Activated naive CD8-positive, alpha-beta T cell (primary cell): ENCODE results near the gene KRTAP10-5.
"Not testable (repeated sequence)": the region's sequence is repeated elsewhere in the genome, so short reads cannot be mapped to it uniquely, and the experiment has no call there.

Experiments
- H3K27ac Mint-ChIP-seq: one replicate; pipeline ENCODE4 v1.8.0; 2021; ENCODE audit warnings: mixed read lengths
- H3K27me3 Mint-ChIP-seq: one replicate; pipeline ENCODE4 v1.8.0; 2021; ENCODE audit warnings: mixed read lengths
- H3K36me3 Mint-ChIP-seq: one replicate; pipeline ENCODE4 v1.8.0; 2021; ENCODE audit warnings: mixed read lengths
- H3K4me1 Mint-ChIP-seq: one replicate; pipeline ENCODE4 v1.8.0; 2021; ENCODE audit warnings: low read depth, mixed read lengths
- H3K4me3 Mint-ChIP-seq: one replicate; pipeline ENCODE4 v1.8.0; 2021; ENCODE audit warnings: mild to moderate bottlenecking, mixed read lengths
- H3K9me3 Mint-ChIP-seq: one replicate; pipeline ENCODE4 v1.8.0; 2021; ENCODE audit warnings: low read depth, mixed read lengths

KRTAP10-5 gene

DNA sequence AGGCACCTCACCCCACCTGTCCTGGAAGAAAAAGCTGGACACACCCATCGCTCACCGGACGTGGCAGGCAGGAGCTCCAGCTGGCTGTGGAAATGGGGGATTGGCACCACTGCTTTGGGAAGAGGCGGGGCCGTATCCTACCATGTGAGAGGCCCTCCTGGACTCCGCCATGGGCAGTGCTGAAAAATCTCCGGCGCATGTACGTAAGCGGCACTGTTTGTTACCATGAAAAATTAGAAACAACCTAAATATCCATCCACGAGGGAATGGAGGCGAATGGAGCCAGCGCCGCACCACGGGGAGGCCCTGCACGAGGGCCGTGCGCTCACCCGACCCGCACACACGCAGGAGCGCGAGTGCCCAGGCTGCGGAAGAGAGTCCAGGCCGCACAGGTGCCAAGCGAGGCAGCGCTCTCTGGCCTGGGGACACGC lies 34.6 kb upstream of the KRTAP10-5 start:
- no peaks in the 10 kb centered on the region for H3K27me3 Mint-ChIP-seq
- H3K27ac Mint-ChIP-seq, result no peak overlapping the region
- no peak overlapping the region for H3K4me3 Mint-ChIP-seq
- H3K4me1 Mint-ChIP-seq, result peaks cover 50% of the 10 kb centered on the region
- H3K9me3 Mint-ChIP-seq, result peaks cover 11% of the 10 kb centered on the region
- peaks cover 13% of the 10 kb centered on the region for H3K36me3 Mint-ChIP-seq

DNA sequence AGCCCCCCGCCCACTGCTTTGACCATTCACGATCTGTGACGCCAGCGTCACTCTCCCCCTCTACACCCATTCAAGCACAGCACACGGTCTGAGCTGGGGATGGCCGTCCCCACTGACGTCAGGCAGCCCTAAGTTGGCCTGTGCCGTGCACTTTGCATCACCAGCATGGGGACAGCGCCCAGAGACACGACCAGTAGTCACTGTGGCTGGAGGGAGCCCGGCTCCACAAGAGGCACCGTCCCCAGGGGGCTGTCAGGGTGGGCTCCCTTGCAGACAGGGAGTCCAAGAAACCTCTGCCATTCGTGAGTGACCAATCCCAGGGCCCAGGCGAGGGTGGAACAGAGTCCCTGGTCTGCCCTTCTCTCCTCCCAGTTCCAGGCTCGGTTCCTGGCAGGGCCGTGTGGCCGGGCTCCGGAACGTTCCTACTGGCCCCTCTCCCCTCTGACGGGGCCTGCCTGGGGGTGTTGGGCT lies 33.8 kb upstream of the KRTAP10-5 start:
- H3K27me3 Mint-ChIP-seq, result no peaks in the 10 kb centered on the region
- H3K9me3 Mint-ChIP-seq, result peaks cover 11% of the 10 kb centered on the region
- peaks cover 42% of the 10 kb centered on the region for H3K4me1 Mint-ChIP-seq
- H3K36me3 Mint-ChIP-seq, result peaks cover 12% of the 10 kb centered on the region
- no peak overlapping the region for H3K27ac Mint-ChIP-seq
- no peak overlapping the region for H3K4me3 Mint-ChIP-seq

DNA sequence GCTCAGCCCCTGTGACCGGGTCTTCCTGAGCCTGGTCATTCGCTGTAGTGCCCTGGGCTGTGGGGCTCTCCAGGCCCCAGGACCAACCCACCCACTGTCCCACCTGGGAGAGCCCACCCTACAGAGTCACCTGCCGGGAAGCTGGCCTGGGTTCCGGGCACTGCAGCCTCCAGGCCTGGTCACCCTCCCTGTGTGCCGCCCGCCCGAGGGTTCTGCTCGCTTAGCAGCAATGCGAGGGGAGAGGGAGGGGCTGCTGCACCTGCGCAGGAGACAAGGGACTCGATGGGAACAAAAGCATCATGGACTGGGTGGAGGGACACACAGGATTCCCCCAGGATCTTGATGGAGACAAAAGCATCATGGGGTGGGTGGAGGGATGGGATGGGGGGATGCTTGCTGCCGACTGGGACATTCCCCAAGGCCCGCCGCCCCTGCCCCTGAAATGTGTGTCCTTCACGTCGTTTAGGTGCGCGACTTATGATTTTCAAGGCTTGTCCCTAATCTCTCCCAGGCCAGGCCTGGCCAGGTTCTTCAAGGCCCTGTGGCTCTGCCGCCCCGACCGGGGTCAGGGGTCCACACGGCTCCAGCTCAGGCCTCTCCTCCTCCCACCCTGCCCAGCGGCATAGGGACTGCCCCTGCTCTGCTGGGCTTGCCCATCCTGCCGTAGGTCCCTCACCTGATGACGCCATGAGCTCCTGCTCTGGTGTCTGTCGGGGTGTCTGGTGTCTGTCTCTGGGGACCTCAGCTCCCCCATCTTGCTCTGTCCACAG lies 33.2 kb upstream of the KRTAP10-5 start:
- Mint-ChIP-seq H3K9me3 (peaks cover 13% of the 10 kb centered on the region), H3K27ac (no peak overlapping the region), H3K4me3 (no peak overlapping the region), H3K36me3 (peaks cover 14% of the 10 kb centered on the region), H3K27me3 (no peaks in the 10 kb centered on the region), H3K4me1 (peaks cover 36% of the 10 kb centered on the region)

DNA sequence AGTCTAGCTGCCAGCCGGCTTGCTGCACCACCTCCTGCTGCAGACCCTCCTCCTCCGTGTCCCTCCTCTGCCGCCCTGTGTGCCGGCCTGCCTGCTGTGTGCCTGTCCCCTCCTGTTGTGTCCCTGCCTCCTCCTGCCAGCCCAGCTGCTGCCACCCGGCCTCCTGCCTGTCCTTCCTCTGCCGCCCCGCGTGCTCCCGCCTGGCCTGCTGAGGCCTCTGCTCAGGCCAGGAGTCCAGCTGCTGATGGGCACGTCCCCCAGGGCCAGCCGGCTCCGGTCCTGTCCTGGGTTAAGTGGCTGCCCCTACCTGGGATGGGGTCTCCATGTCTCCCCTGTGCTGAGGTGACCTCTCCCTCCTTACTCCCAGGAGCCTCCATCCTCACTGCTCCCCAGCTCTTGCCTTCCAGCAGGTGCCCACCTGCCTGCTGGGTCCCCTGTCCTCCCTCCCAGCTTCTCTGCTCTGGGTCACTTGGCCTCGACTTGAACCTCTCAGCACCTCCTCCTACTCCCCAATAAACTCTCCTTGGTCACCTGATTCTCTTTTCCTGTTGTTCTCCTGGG lies 32.3 kb upstream of the KRTAP10-5 start:
- Mint-ChIP-seq H3K9me3 (peaks cover 13% of the 10 kb centered on the region), H3K27ac (no peak overlapping the region), H3K4me3 (no peak overlapping the region), H3K27me3 (no peaks in the 10 kb centered on the region), H3K36me3 (peaks cover 14% of the 10 kb centered on the region), H3K4me1 (peaks cover 27% of the 10 kb centered on the region)

DNA sequence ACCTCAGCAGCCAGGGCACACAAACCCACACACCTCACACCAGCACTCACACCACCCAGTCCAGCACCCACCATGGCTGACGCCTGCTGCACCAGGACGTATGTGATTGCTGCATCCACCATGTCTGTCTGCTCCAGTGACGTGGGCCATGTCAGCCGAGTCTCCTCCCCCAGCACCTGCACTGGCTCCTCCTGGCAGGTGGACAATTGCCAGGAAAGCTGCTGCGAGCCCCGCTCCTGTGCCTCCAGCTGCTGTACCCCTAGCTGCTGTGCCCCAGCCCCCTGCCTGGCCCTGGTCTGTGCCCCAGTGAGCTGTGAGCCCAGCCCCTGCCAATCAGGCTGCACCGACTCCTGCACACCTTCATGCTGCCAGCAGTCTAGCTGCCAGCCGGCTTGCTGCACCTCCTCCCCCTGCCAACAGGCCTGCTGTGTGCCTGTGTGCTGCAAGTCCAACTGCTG lies 31.7 kb upstream of the KRTAP10-5 start, which contains the start of gene KRTAP10-8:
Gene KRTAP10-8 (plus strand): TSS at position 51 of the 458 bp plus-strand sequence. CDS start 22 bp downstream, at position 73.
- Mint-ChIP-seq H3K27me3 (no peaks in the 10 kb centered on the region), H3K27ac (no peak within 1 kb of the TSS), H3K4me1 (peaks cover 21% of the 10 kb centered on the region), H3K9me3 (peaks cover 13% of the 10 kb centered on the region), H3K4me3 (no peak within 1 kb of the TSS), H3K36me3 (peaks cover 14% of the 10 kb centered on the region)

DNA sequence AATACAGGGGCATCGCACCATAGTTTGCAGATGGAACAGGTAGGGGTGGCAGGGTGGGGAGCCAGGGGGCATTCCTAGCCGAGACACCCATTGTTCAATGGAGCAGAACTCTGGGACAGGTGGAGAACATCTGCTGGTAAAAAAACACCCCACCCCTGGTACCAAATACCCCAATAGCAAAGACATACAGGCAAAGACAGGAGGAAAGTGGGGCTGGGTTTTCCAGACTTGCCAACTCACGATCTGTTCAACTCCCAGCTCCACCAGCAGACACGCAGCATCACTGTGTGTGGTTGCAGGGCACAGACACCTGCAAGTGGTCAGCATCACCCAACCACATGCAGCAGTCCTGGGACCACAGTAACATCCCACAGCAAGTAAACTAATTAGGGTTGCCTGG lies 31.1 kb upstream of the KRTAP10-5 start:
- Mint-ChIP-seq H3K4me1 (peaks cover 16% of the 10 kb centered on the region), H3K27me3 (no peaks in the 10 kb centered on the region), H3K27ac (no peak overlapping the region), H3K36me3 (peaks cover 14% of the 10 kb centered on the region), H3K4me3 (no peak overlapping the region), H3K9me3 (peaks cover 13% of the 10 kb centered on the region)

DNA sequence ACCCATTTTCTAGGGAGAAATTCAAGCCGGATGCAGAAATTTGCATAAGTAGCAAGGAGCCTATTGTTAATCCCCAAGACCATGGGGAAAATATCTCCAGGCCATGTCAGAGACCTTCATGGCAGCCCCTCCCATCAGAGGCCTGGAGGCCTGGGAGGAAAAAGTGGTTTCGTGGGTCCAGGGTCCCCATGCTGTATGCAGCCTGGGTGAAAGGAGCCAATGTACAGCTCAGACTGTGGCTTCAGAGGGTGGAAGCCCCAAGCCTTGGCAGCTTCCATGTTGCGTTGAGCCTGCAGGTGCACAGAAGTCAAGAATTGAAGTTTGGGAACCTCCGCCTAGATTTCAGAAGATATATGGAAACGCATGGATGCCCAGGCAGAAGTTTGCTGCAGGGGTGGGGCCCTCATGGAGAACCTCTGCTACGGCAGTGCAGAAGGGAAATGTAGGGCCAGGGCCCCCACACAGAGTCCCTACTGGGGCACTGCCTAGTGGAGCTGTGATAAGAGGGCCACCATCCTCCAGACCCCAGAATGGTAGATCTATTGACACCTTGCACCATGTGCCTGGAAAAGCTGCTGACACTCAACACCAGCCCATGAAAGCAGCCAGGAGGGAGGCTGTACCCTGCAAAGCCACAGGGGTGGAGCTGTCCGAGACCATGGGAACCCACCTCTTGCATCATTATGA lies 29.9 kb upstream of the KRTAP10-5 start:
- H3K4me1 Mint-ChIP-seq, H3K4me3 Mint-ChIP-seq, H3K27me3 Mint-ChIP-seq, H3K27ac Mint-ChIP-seq: not testable (repeated sequence)
- peaks cover 13% of the 10 kb centered on the region for H3K9me3 Mint-ChIP-seq
- peaks cover 14% of the 10 kb centered on the region for H3K36me3 Mint-ChIP-seq

DNA sequence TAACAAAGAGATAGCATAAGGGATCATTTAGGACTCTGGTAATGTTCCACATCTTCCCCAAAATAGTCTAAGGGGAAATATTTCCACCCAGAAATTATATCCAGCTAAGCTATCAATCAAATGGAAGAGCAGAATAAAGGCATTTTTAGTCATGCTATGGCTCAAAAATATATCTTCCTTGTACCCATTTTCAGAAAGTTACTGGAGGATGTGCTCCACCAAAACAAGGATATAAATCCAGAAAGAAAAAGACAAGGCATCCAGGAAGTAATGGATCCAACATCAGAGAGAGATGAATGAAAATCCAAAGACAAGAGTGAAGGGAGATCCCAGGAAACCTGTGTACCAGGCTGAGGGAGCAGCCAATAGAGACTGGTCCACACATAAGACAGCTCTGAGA lies 28.8 kb upstream of the KRTAP10-5 start:
- Mint-ChIP-seq H3K9me3 (peaks cover 13% of the 10 kb centered on the region), H3K4me1 (peaks cover 3% of the 10 kb centered on the region), H3K27me3 (no peaks in the 10 kb centered on the region), H3K4me3 (no peak overlapping the region), H3K36me3 (peaks cover 14% of the 10 kb centered on the region), H3K27ac (no peak overlapping the region)

DNA sequence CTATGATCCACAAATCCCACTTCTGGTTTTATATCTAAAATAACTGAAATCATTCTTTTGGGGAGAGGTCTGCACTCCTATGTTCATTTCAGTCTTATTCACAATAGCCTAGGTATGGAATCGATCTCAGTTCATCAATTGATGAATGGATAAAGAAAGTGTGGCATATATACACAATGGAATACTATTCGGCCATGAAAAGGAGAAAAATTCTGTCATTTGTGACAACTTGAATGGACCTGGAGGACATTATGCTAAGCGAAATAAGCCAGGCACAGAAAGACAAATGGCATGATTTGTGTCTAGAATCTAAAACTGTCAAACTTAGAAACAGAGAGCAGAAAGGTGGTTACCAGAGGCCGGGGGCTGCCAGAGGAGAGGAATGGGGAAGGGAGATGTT lies 26.1 kb upstream of the KRTAP10-5 start:
- Mint-ChIP-seq H3K9me3 (peaks cover 13% of the 10 kb centered on the region), H3K36me3 (peaks cover 13% of the 10 kb centered on the region), H3K27ac (no peak overlapping the region), H3K4me3 (no peak overlapping the region), H3K27me3 (no peaks in the 10 kb centered on the region), H3K4me1 (no peaks in the 10 kb centered on the region)

DNA sequence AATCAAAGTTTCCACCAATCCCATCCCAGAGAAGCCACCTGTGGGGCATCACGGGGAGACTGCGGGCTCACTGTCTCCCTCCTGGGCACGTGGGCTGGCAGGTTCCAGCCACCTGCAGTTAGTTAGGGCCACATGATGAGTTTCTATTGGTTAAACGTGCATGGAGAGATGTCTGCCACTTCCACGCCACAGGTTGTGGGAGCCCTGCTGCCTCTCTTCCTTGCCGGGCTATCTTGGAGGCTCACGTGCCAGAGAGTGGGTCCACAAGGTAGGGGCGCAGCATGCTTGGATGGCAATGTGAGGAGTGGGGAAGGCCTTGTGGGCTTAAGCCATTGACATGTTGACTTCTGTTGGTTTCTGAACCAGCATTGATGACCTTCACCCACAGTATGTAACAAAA lies 23.5 kb upstream of the KRTAP10-5 start:
- Mint-ChIP-seq H3K4me3 (no peak overlapping the region), H3K27me3 (no peaks in the 10 kb centered on the region), H3K9me3 (peaks cover 3% of the 10 kb centered on the region), H3K4me1 (no peaks in the 10 kb centered on the region), H3K27ac (no peak overlapping the region), H3K36me3 (peaks cover 3% of the 10 kb centered on the region)

DNA sequence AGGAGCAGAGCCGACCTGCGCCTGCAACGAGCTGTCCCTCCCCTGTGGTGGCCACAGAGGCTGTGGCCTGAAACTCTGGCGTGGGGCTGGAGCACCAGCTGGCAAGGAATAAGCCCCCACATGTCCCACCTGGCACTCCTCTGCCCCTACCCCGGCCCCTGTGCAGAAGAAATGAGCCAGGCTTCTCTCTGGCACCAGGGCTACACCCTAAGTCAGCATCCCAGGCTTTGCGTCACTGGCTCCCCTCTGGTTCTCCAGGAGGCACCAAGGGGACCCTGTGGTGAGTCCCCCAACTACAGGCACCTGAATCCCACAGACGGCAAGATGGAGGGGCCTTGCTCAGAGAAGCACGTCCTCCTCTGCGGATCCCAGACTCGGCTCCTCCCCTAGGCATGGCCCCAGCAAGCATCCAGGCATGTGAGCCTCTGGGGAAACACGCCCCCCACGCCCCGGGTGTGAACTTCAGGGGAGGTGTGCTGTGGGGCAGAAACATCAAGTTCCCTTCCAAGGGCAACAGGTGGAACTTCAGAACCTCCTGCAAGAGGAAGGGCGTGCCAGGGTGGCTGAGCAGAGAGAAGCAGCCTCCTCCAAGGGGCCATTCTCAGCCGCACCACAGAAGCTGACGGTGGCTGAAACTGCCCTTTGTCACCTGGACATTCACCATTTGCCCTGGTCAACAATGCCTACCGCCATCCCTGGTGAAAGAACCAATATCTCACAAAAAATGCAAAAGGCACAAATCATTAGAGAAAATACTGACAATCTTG lies 22.9 kb upstream of the KRTAP10-5 start:
- Mint-ChIP-seq H3K4me1 (no peaks in the 10 kb centered on the region), H3K27ac (no peak overlapping the region), H3K9me3 (peaks cover 7% of the 10 kb centered on the region), H3K27me3 (no peaks in the 10 kb centered on the region), H3K4me3 (no peak overlapping the region), H3K36me3 (peaks cover 2% of the 10 kb centered on the region)

DNA sequence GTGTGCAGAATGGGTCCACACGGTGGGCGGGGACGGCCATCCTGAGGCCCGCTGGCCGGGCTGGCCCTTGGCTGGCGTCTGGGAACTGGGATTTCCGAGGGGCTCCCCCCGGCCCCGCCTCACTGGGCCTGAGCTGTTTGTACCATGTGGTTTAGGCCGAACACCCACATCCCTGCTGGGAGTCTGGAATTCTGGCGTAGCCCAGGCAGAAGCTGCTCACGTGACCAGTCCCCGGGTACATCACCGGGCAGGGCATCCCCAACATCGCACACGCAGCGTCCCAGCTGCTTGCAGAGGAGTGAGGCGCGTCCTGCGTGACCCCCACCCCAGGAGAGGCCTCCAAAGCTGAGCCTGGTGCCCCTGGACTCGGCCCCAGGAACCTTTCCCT lies 22.1 kb upstream of the KRTAP10-5 start:
- peaks cover 7% of the 10 kb centered on the region for H3K9me3 Mint-ChIP-seq
- no peaks in the 10 kb centered on the region for H3K27me3 Mint-ChIP-seq
- no peaks in the 10 kb centered on the region for H3K4me1 Mint-ChIP-seq
- H3K4me3 Mint-ChIP-seq, result no peak overlapping the region
- H3K27ac Mint-ChIP-seq, result no peak overlapping the region
- peaks cover 2% of the 10 kb centered on the region for H3K36me3 Mint-ChIP-seq

DNA sequence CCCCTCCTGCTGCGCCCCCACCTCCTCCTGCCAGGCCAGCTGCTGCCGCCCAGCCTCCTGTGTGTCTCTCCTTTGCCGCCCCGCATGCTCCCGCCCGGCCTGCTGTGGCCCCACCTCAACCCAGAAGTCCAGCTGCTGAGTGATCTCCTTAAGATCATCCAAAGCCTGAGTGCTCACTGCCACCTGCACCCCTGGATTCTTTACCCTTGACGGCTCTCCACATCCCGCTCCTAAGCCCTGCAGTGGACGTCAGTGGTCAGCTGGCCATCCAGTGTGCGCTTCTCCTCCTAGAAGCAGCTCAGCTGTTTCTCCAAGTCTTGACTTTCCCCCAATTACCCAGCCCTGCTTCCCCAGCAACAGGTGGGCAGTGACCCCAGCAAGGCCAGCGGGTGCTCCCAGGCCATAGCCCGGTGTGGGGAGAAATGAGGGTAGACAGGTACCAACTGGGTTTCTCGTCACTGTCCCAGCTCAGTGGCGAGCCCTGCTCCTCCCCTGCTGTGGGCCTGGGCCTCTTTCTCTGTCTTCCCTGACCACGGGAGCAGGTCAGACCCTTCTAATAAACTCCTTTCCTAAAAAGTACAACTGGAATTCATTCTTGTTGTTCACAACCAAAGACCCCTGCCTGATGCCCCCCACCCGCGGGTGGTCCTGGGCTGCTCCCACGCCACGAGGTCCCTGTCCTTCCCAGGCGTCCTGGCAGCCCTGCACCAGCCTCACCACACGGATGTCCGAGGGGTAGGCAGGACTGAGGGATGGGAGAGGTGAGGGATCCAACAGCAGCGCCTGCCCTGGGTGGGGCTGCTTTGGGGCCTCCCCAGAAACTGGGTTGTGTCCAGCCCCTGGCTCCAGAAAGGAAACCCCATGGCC lies 21.4 kb upstream of the KRTAP10-5 start:
- Mint-ChIP-seq H3K9me3 (peaks cover 7% of the 10 kb centered on the region), H3K27ac (no peak overlapping the region), H3K36me3 (peaks cover 2% of the 10 kb centered on the region), H3K4me3 (no peak overlapping the region), H3K27me3 (no peaks in the 10 kb centered on the region), H3K4me1 (no peaks in the 10 kb centered on the region)

DNA sequence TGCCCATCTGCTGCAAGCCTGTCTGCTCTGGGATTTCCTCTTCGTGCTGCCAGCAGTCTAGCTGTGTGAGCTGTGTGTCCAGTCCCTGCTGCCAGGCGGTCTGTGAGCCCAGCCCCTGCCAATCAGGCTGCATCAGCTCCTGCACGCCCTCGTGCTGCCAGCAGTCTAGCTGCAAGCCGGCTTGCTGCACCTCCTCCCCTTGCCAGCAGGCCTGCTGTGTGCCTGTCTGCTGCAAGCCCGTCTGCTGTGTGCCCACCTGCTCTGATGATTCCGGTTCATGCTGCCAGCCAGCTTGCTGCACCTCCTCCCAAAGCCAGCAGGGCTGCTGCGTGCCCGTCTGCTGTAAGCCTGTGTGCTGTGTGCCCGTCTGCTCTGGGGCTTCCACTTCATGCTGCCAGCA lies 20.7 kb upstream of the KRTAP10-5 start:
- H3K36me3 Mint-ChIP-seq, H3K27ac Mint-ChIP-seq, H3K4me3 Mint-ChIP-seq, H3K9me3 Mint-ChIP-seq, H3K4me1 Mint-ChIP-seq, H3K27me3 Mint-ChIP-seq: not testable (repeated sequence)
